DLD1 (cell line): ENCODE measurements around the gene ADGRV1.
"Not testable (repeated sequence)": the region's sequence is repeated elsewhere in the genome, so short reads cannot be mapped to it uniquely, and the experiment has no call there.

Experiments used
- in situ Hi-C: cut with HindIII; loops from 2 replicates; pipeline ENCODE4 v1.10.0; 2017; ENCODE audit warnings: low sequenced_read_pairs

Gene ADGRV1

DNA sequence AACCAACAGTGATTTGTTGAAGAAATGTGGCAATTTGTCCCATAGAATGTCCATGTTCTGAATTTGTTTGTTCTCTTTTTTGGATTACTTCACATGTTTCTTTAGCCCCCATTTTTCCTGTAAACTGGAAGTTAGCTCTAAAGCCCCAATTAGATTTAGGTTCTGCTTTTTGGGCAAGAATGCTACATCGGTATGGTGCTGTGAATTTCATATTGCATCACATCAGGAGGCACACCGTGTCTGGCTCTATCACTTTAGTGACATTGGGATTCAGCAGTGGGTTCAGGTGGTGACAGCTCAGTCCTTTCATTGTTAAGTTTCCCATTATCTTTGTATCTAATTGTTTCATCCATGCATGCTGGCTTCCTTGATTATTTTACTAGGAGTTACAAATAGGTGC lies 27.9 kb downstream of the ADGRV1 start:
- in situ Hi-C loops, result no loop called here

DNA sequence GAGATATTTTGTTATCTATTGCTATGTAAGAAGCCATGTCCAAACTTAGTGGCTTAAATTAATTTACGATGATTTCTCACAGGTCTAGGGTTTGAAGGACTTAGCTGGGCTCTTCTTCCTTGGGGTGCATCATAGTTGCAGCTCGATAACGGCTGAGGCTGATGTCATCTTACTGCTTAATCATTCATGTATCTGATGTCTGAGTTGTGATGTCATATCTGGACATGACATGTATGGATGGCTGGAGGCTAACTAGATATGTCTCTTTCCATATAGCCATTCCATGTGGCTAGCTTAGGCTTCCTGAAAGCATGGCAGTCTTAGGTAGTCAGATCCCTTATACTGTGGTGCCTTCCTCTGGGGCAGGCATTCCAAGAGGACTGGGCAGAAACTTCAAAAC lies 31.6 kb downstream of the ADGRV1 start:
- in situ Hi-C loops, result no loop called here

DNA sequence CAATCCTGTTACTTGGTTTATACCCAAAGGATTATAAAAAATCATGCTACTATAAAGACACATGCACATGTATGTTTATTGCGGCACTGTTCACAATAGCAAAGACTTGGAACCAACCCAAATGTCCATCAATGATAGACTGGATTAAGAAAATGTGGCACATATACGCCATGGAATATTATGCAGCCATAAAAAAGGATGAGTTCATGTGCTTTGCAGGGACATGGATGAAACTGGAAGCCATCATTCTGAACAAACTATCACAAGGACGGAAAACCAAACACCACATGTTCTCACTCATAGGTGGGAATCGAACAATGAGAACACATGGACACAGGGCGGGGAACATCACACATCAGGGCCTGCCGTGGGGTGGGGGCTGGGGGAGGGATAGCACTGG lies 34.5 kb downstream of the ADGRV1 start:
- in situ Hi-C loops, result not testable (repeated sequence)

DNA sequence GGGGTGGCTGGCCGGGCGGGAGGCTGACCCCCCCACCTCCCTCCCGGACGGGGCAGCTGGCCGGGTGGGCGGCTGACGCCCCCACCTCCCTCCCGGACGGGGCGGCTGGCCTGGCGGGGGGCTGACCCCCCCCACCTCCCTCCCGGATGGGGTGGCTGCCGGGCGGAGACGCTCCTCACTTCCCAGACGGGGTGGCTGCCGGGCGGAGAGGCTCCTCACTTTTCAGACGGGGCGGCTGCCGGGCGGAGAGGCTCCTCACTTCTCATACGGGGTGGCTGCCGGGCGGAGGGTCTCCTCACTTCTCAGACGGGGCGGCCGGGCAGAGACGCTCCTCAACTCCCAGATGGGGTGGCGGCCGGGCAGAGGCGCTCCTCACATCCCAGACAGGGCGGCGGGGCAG lies 37.2 kb downstream of the ADGRV1 start:
- in situ Hi-C loops, result not testable (repeated sequence)

DNA sequence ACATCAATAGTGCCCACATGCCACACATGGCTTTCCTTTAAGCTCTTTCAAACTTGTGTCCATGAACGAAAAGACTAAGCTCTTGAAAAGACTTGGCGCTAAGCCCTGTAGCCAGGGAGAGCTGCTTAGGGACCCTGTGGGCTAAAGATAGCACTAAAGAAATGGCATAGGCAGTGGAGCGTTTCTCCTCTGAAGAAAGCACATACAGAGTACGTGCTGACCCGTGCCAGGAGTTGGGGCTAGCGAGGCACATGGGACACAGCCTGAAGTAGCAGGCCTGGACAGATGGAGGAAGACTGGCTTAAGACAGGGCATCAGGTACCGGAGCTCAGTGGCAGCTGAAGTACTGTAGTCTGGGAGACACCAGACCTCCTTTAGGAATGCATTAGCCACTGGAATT lies 39.7 kb downstream of the ADGRV1 start:
- in situ Hi-C loops, result no loop called here

DNA sequence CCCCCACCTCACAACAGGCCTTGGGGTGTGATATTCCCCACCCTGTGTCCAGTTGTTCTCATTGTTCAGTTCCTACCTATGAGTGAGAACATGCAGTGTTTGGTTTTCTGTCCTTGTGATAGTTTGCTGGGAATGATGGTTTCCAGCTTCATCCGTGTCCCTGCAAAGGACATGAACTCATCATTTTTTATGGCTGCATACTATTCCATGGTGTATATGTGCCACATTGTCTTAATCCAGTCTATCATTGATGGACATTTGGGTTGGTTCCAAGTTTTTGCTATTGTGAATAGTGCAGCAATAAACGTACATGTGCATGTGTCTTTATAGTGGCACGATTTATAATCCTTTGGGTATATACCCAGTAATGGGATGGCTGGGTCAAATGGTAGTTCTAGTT lies 41.7 kb downstream of the ADGRV1 start:
- in situ Hi-C loops, result not testable (repeated sequence)

DNA sequence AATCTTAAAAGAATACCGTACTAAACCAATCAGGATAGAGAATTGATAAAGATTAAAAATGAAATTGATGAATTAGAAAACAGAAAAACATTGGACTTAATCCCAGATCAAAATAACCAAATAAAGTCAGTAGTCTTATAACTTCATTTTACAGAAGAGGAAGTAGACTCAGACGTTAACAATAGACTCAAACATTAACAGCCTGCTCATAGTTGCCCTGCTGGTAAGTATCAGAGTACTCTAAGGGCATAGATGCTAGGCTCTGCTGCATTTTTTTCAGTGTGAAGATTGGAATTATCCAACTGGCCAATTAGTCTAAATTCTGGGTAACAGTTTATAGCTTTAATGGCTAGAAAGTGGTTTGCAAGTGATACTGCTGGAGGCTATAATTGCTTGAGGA lies 42.9 kb downstream of the ADGRV1 start:
- in situ Hi-C loops, result no loop called here

DNA sequence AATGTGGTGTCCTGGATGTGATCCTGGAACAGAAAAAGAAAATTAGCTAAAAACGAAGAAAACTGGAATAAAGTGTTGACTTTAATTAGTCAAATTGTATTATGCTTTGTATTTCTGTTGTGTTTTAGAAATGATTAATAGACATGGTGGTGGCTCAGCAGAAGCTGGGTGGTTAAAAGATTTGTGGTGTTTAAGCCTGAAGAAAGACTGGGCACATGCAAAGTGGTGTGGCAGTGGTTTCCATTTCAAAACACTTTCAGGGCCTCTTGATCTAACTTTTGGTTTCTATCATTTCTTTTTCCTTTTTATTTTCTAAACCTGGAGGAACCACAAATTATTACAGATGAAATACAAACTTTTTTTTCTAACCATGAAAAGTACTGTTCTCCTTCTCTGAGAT lies 44.1 kb downstream of the ADGRV1 start:
- in situ Hi-C loops, result no loop called here

DNA sequence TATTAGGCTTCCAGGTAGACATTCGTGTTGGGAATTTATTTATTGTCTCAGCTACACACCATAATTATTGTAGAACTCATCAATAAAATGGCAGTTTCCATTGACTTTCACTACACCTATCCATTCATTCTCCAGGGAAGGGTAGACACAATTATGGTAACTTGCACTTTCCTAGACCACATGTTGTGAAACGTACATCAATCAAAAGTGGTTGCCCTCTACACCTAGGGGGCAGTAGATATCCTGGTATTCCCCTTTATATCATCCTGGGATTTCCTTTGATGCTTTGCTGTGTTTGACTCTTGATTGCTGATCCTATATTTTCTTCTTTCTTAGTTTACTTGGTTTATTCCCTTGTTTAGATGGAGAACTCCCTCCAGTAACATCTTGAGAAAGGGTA lies 47.9 kb downstream of the ADGRV1 start:
- in situ Hi-C loops, result no loop called here

DNA sequence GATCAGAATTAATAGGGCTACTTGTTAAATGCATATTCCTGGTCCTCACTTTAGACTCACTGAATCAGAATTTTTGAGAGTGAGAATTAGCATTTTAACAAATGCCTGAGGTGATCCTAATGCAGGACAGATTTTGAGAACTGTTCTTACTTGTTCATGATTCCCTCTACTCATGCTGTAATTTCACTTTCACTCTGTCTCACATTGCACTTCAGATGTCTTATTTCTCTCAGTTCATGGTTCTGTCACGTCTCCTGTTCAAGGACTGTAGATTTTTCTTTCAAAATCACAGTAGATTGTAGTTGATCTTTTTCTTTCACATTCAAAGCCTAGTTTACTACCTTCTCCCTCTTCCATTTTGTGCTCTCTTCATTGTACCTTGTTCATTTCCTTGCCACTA lies 54.3 kb downstream of the ADGRV1 start:
- in situ Hi-C loops, result no loop called here

DNA sequence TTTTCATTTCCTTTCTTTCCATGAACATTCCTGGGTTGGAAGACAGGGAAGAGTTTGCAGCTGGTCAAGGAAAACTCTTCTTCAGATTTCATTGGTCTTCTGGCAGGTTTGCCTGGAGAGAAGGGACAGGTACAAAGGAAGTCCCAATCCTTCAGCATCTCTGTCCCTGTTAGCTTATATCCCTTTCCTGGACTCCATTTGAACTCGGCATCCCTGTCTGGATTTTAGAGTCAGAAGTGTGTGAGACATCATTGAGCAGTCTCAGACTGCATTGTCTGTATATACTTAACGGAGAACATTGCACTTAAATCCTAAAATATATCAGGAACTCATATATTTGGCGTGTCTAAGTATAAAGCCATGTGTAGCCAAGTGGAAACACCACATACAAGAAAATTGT lies 54.9 kb downstream of the ADGRV1 start:
- in situ Hi-C loops, result no loop called here

DNA sequence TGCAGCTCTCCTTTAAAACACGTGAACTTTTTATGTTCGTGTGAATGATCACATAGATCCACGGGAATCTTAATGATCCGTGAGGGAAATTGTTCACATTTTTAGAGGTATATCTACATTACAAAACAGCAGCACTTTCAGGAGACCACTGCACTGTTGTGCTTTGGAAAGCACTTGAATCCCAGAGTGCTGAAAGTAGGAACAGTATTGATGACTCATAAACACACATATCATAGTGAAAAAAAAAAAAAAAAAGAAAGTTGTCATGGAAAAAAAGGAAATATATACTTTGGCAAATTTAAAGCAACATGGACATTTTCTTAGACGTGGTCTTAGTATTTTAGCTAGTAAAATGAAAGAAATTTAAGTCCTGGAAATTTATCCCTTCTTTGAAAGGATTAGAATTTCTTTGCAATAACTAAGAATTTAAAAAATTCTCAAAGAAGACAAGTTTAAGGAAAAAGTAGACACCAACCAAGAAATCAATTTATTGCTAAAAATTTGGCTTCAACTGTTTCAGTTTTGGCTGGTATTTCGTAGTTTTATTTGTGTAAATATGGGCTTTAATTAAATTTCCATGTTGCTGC lies 55.4 kb downstream of the ADGRV1 start:
- in situ Hi-C loops, result no loop called here

DNA sequence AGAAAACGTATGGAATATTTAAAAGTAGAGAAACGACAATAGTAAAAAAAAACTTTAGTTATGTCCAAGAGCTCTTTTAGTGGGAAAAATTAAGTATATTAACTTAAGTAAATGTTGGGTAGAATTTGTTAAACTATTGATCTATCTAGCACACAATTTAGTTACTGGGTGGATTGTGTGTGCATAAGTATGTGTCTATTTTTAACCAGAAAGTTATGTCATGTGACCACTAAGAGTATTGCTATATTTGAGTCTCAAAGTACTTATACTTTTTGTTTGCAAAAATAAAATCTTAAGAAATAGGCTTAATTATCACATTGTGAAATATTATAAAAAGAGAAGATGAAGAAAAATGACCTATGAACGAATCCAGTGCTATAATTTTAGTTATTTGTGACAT lies 56.8 kb downstream of the ADGRV1 start:
- in situ Hi-C loops, result no loop called here

DNA sequence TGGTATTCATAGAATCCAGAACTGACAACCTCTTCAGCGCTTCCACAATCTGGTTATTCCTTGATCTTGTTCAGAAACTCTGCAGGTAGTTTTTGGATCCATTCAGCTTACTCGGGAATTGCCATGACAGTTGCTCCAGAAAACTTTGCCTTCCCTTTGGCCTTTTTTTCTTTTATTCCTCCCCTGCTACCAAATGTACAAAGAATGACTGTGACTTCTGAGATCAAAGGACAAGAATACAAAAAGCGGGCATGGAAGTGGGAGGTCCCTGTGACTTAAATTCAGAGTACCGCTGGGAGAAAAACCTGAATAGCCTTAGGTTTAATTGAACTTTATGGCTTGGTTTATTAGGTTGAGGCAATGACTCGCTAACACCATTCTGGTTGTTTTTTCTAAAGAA lies 59.5 kb downstream of the ADGRV1 start:
- in situ Hi-C loops, result no loop called here

DNA sequence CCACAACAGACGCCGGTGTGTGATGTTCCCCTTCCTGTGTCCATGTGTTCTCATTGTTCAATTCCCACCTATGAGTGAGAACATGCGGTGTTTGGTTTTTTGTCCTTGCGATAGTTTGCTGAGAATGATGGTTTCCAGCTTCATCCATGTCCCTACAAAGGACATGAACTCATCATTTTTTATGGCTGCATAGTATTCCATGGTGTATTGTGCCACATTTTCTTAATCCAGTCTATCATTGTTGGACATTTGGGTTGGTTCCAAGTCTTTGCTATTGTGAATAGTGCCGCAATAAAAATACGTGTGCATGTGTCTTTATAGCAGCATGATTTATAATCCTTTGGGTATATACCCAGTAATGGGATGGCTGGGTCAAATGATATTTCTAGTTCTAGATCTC lies 61.2 kb downstream of the ADGRV1 start:
- in situ Hi-C loops, result not testable (repeated sequence)

DNA sequence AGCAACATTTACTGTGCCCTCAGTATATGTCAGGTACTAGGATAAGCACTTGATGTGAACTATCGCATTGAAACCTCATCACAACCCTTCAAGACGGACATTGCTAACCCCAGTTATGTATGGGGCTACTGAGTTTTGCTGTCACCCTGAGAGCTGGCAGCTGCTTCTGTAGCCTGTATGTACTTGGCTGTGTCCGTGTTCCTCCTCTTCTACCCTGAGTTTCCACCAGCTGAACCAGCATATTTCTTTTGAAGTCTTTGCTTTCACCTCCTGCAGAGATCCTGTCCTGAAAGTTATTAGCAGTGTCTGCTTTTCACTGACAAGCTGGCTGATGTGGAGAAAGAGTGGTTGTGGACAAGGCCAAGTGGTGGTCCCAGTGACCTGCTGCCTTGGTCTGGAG lies 63.3 kb downstream of the ADGRV1 start:
- in situ Hi-C loops, result no loop called here

DNA sequence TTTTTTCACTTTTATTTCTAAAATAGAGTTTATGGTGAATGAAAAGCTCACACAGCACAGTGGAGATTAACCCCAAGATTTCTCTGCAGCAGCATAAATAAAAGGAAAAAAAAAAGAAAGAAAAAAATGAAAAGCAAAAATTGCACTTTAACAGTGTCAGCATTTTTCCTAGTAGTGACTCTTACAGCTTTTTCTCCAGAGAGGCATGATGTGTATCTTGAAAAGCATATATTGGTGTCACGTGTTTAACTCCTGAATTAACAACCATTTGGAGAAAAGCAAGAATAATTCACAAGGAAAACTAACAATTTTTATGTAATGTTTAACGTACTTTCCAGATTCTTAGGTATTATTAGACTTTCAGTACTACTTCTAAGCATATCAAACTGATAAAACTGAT lies 67.9 kb downstream of the ADGRV1 start:
- in situ Hi-C loops, result no loop called here

DNA sequence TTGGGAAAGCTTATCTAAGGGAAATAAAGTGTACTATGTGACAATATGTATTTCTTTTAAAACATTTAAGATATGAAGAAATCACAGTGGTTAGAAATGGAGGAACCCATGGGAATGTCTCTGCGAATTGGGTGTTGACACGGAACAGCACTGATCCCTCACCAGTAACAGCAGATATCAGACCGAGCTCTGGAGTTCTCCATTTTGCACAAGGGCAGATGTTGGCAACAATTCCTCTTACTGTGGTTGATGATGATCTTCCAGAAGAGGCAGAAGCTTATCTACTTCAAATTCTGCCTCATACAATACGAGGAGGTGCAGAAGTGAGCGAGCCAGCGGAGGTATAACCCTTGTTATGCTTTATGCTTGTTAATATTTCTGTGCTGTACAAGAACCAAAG lies 69.9 kb downstream of the ADGRV1 start:
- in situ Hi-C loops, result no loop called here

DNA sequence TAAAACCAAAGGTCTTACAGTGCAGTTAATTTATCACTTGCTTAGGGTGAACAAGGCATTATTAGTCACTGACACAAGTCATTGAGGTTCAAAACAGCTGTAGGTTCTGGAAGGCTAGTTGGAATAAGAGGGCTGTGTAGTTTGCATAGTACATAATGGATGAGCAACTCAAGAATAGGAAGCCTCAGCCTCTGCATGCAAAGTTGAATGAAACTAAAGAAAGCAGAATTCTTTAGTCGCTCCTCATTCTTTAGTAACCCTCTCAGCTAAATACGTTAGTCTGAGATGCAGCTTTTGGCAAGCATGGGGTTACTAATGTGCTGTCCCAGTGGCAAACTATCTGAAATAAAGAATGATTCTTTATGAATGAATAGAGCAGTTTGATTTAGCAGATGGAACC lies 74.2 kb downstream of the ADGRV1 start:
- in situ Hi-C loops, result no loop called here

DNA sequence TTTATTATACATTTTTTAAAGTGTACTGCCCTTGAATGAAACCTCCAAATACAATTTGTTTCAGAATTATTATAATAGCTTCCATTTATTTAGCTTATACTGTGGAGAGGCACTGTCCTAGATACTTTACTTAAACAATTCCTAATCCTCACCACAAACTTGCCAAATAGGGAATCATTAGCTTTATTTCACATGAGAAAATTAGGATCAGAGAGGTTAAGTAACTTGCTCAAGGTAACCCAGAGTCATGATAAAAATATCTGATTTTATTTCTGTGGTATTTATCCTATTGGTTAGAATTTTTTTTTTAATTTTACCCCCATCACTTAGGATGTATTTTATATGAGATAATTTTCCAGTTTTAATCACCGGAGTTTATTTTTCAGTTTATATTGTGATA lies 78.4 kb downstream of the ADGRV1 start:
- in situ Hi-C loops, result no loop called here

DNA sequence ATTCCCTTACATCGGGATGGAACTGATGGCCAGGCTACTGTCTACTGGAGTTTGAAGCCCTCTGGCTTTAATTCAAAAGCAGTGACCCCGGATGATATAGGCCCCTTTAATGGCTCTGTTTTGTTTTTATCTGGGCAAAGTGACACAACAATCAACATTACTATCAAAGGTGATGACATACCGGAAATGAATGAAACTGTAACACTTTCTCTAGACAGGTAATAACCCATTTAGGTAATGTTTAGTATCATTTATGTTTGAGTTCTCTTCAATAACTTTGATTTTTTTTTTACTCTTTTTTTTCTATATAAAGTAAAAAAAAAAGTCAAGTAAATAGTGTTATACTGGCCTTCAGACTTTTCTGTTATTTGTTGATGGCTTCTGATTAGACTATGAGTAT lies 79.1 kb downstream of the ADGRV1 start:
- in situ Hi-C loops, result no loop called here

DNA sequence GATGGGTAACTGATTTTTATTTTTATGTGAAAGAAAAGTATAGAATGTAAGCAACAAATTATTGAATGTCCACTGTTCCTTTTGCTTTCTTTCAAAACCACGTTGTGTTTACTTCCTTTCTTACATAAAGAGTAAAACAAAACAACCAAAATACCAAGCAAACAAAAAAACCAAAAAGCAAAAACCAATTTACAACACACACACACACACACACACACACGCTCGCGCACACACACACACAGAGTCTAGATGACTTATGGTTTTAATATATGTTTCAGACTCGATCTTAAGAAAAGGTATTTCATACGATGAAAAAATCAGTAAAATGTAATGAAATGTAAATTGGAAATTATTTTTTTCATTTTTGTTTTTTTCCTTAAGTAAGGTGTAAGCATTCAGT lies 80.3 kb downstream of the ADGRV1 start:
- in situ Hi-C loops, result no loop called here

DNA sequence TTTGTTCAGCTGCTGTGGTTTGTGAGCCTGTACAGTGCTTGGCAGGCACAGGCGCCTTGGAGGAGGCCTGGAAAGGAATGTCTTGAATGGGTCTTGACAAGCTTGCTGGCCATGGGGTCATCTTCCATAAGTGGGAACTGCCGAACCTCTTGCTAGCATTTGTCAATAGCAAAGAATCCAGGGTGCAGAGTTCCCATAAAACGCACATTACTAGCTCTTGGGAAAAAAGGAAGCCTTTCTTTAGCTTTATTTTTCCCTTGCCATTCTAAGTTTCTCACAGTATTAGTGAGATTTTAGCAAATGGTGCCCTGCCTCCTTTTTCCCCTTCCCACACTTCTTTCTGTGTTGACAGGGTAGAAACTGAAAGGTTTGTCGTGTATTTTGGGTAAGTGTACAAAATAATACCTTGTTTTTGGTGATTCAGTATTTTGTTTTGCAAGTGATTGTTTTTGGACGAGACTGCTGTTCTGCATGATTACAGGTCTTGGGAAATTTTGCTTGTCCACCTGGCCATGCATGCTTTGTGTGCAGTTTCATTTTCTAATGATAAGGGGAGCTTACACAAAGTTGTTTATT lies 82.0 kb downstream of the ADGRV1 start:
- in situ Hi-C loops, result no loop called here
